Measurements from ENCODE around the gene RNF40.

GRCh38 chr16:30745082-30745481, 17.0 kb upstream of the RNF40 start:
- TF ChIP-seq CTCF (conservative IDR thresholded peaks at IDR 0.05; ENCODE audit: low read depth, low read length) (no peak), EZH2phosphoT487 (IDR thresholded peaks at IDR 0.05; ENCODE audit: borderline replicate concordance, low read length) (no peak)
